Mesenchymal stem cell (in vitro differentiated cells and primary cell): ENCODE measurements around the gene POU3F3. TPM values are rescaled to one million over a fixed set of nuclear protein-coding genes. Genes with fewer than 3 reads are reported as not detected.

Experiments
- small RNA-seq: library from polyadenylated mRNA; stranded (forward); fragments of <200 nt; extraction: miRNeasy Mini kit (QIAGEN cat#:217004); gene quantifications from one replicate; pipeline ENCODE3, GENCODE V24; 2013; ENCODE audit warnings: low read depth

The POU3F3 gene

Small RNAs within 50 kb of the gene (small RNA-seq; reads per million reads assigned to genes)
- gene AC018730.1 = not detected
